Neural progenitor cell (in vitro differentiated cells): ENCODE measurements around the gene GOLT1A. TPM values are rescaled to one million over a fixed set of nuclear protein-coding genes. Genes with fewer than 3 reads are reported as not detected.

Source experiments
- DNase-seq: peaks from one replicate; pipeline ENCODE4 v3.0.0-alpha.2; 2016; ENCODE audit warnings: low spot score
- H2AFZ ChIP-seq: fragments of 200-600 bp; sonication (generic); replicated peaks from 2 replicates; pipeline ENCODE4 v1.6.1; 2016; ENCODE audit warnings: antibody characterized with exemption
- H3F3A ChIP-seq: fragments of 200-600 bp; sonication (generic); 2 replicates; pipeline ENCODE4 v1.6.1; 2016; ENCODE audit warnings: antibody characterized with exemption, low read depth
- H3K27ac ChIP-seq: fragments of 200-600 bp; sonication (generic); 2 replicates; pipeline ENCODE4 v1.5.1; 2016; ENCODE audit warnings: mild to moderate bottlenecking
- H3K27me3 ChIP-seq: fragments of 200-600 bp; sonication (generic); 2 replicates; pipeline ENCODE4 v1.6.1; 2016; ENCODE audit warnings: mild to moderate bottlenecking, moderate library complexity
- H3K36me3 ChIP-seq: fragments of 200-600 bp; sonication (generic); 2 replicates; pipeline ENCODE4 v1.5.1; 2016
- H3K4me1 ChIP-seq: fragments of 200-600 bp; sonication (generic); 2 replicates; pipeline ENCODE4 v1.6.1; 2016; ENCODE audit warnings: mixed run types
- H3K4me2 ChIP-seq: fragments of 200-600 bp; sonication (generic); 2 replicates; pipeline ENCODE4 v1.6.1; 2016
- H3K4me3 ChIP-seq: fragments of 200-600 bp; sonication (generic); 2 replicates; pipeline ENCODE4 v1.5.1; 2016
- H3K79me2 ChIP-seq: fragments of 200-600 bp; sonication (generic); 2 replicates; pipeline ENCODE4 v1.6.1; 2016; ENCODE audit warnings: low read depth
- H3K9ac ChIP-seq: fragments of 200-600 bp; sonication (generic); 2 replicates; pipeline ENCODE4 v1.6.1; 2016
- H3K9me3 ChIP-seq: fragments of 200-600 bp; sonication (generic); 2 replicates; pipeline ENCODE4 v1.5.1; 2016; ENCODE audit warnings: low read depth
- H4K20me1 ChIP-seq: fragments of 200-600 bp; sonication (generic); 2 replicates; pipeline ENCODE4 v1.6.1; 2016; ENCODE audit warnings: low read depth
- H3K27ac Mint-ChIP-seq: 3 replicates; pipeline ENCODE4 v1.8.0; 2021; ENCODE audit warnings: mixed read lengths
- H3K27me3 Mint-ChIP-seq: 2 replicates; pipeline ENCODE4 v1.8.0; 2022; ENCODE audit warnings: low read depth, mild to moderate bottlenecking, inconsistent platforms, moderate library complexity, mixed read lengths; ENCODE audit not compliant: insufficient read depth
- H3K36me3 Mint-ChIP-seq: 3 replicates; pipeline ENCODE4 v1.8.0; 2021; ENCODE audit warnings: mixed read lengths
- H3K4me1 Mint-ChIP-seq: 3 replicates; pipeline ENCODE4 v1.8.0; 2021; ENCODE audit warnings: mixed read lengths
- H3K4me3 Mint-ChIP-seq: 3 replicates; pipeline ENCODE4 v1.8.0; 2021; ENCODE audit warnings: mild to moderate bottlenecking, moderate library complexity, mixed read lengths
- H3K9me3 Mint-ChIP-seq: 3 replicates; pipeline ENCODE4 v1.8.0; 2020; ENCODE audit warnings: mixed read lengths
- EZH2 ChIP-seq: fragments of 200-600 bp; sonication (generic); IDR thresholded peaks from 2 replicates; pipeline ENCODE4 v1.6.1; 2017; ENCODE audit warnings: antibody characterized with exemption, mild to moderate bottlenecking, moderate library complexity
- EZH2phosphoT487 ChIP-seq: fragments of 200-600 bp; sonication (generic); IDR thresholded peaks from 2 replicates; pipeline ENCODE4 v1.6.1; 2017; ENCODE audit warnings: antibody characterized with exemption
- total RNA-seq: library from RNA; depleted of rRNA; stranded (reverse); fragments of >200 nt; gene quantifications from 2 replicates; pipeline ENCODE4 v1.2.3, GENCODE V29; 2015; ENCODE audit warnings: low replicate concordance
- TF ChIP-seq, protein P1 (sequence below): fragments of 200-600 bp; sonication (generic); IDR thresholded peaks from 2 replicates; pipeline ENCODE4 v1.5.1; 2017; ENCODE audit warnings: antibody characterized with exemption, mild to moderate bottlenecking

Gene GOLT1A
- total RNA-seq, 1 donor from 2014 or later: not detected

DNA sequence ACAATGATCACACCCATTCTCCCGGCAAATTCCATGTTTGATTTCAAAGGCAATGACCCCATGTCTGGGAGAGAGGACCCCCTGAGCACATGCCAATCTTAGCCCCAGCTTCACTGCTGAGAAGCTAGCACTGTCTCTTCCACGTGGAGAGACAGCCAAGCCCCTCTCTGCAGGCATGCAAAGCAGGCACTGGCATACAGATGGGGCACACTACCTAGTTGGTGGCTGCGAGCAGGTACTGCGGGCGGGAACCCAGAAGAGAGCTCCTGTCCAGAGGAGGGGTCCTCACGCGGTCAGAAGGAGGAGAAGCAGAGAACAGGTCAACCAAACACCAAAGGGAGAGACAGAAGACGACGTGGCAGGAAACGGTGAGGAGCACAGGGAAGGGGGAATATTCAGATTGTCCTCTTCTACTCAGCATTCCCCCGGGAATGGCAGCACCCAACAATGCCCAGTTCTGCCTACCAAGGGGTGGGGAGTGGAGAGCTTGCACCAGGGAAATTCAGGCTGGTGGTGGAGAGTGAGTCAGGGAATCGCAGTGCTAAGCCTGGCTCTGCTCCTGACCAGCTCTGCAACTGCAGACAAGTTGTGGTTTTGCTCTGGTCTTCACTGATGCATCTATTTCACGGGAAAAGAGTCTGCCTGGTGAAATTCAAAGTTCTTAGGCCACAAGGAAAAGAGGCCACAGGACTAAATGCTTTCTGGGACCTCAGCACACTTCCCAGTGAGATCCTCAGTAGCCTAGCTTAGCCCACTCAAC lies 48.1 kb upstream of the GOLT1A start:
- H3K27me3 Mint-ChIP-seq: peaks cover 3% of the 10 kb centered on the region

DNA sequence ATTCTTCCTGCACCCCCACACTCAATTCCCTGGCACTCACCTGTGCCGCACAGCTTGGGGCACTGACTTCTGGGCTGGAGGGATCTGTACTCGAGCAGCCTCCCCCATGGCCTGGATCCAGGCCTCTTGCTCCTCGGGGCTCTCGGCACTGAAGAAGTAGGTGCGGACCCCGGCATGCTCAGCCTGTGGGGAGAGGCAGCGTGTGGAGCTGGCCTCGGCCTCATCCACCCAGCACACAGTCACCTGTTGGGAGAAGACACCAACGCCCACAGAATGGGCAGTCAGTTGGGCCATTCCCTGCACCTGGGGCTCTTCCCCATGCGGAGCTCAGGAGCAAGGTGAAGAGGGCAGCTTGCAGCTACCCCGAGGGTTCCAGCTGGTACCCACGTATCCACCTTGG lies 47.5 kb upstream of the GOLT1A start:
- Histone ChIP-seq H3K79me2 (no peaks in the 10 kb centered on the region), H3K4me2 (no peak overlapping the region), H3K4me1 (peaks cover 10% of the 10 kb centered on the region), H3K27me3 (no peaks in the 10 kb centered on the region), H3K27ac (no peak overlapping the region), H3K9me3 (no peaks in the 10 kb centered on the region), H3K36me3 (no peaks in the 10 kb centered on the region), H3K9ac (no peak overlapping the region), H4K20me1 (no peaks in the 10 kb centered on the region), H3K4me3 (no peak overlapping the region), H2AFZ (no peak overlapping the region), H3F3A (no peaks in the 10 kb centered on the region)
- Mint-ChIP-seq H3K36me3 (peaks cover 38% of the 10 kb centered on the region), H3K27ac (no peak overlapping the region), H3K9me3 (no peaks in the 10 kb centered on the region), H3K4me3 (no peak overlapping the region), H3K27me3 (peaks cover 3% of the 10 kb centered on the region), H3K4me1 (peaks cover 52% of the 10 kb centered on the region)
- TF ChIP-seq EZH2: no peak
- TF ChIP-seq, protein P1, sequence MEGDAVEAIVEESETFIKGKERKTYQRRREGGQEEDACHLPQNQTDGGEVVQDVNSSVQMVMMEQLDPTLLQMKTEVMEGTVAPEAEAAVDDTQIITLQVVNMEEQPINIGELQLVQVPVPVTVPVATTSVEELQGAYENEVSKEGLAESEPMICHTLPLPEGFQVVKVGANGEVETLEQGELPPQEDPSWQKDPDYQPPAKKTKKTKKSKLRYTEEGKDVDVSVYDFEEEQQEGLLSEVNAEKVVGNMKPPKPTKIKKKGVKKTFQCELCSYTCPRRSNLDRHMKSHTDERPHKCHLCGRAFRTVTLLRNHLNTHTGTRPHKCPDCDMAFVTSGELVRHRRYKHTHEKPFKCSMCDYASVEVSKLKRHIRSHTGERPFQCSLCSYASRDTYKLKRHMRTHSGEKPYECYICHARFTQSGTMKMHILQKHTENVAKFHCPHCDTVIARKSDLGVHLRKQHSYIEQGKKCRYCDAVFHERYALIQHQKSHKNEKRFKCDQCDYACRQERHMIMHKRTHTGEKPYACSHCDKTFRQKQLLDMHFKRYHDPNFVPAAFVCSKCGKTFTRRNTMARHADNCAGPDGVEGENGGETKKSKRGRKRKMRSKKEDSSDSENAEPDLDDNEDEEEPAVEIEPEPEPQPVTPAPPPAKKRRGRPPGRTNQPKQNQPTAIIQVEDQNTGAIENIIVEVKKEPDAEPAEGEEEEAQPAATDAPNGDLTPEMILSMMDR: no peak
- DNase-seq: no peak

More for the DNA sequence above, 48.1 kb upstream of the GOLT1A start:
- Histone ChIP-seq H3K9ac (no peak overlapping the region), H3K36me3 (no peaks in the 10 kb centered on the region), H3K79me2 (no peaks in the 10 kb centered on the region), H4K20me1 (no peaks in the 10 kb centered on the region), H3K9me3 (no peaks in the 10 kb centered on the region), H3F3A (no peaks in the 10 kb centered on the region), H2AFZ (no peak overlapping the region), H3K27me3 (no peaks in the 10 kb centered on the region), H3K4me1 (peaks cover 10% of the 10 kb centered on the region), H3K4me2 (no peak overlapping the region), H3K27ac (no peak overlapping the region), H3K4me3 (no peak overlapping the region)
- H3K27ac Mint-ChIP-seq: peak overlapping the region; percentile 46
- no peak for DNase-seq
- TF ChIP-seq EZH2 (no peak), EZH2phosphoT487 (no peak)
- TF ChIP-seq, protein P1: no peak
- peaks cover 35% of the 10 kb centered on the region for H3K36me3 Mint-ChIP-seq
- peaks cover 47% of the 10 kb centered on the region for H3K4me1 Mint-ChIP-seq
- no peaks in the 10 kb centered on the region for H3K9me3 Mint-ChIP-seq
- no peak overlapping the region for H3K4me3 Mint-ChIP-seq

DNA sequence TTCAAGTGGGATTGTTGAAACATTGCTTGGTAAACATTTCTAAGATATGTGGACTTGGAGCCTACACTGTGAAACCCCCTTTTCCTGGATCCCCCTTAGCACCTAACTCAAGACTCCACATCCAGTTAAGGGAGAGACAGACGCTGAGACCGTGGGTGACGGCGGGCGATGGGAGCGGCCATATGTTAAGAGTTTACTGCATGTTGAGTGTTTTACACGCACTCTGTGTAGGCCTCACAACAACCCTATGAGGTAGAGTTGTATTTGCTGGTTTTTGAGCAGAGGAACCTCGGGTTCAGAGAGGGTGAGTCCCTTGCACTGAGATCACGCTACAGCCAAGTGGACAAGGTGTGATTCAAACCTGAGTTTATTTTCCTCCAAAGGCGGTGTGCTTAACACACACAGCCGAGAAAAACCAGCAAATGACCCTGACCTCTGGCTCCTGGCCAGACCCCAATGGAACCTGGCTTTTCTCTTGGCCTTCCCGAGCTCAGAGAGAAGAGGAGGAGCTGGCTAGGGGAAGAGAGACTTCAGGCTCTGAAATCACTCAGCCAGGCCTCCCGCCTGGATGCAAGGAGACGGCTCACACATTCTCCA lies 46.9 kb upstream of the GOLT1A start:
- Histone ChIP-seq H3K9me3 (no peaks in the 10 kb centered on the region), H3F3A (peaks cover under 1% of the 10 kb centered on the region), H3K36me3 (no peaks in the 10 kb centered on the region), H3K79me2 (no peaks in the 10 kb centered on the region), H3K9ac (no peak overlapping the region), H3K27ac (no peak overlapping the region), H4K20me1 (no peaks in the 10 kb centered on the region), H3K4me2 (no peak overlapping the region), H3K27me3 (no peaks in the 10 kb centered on the region), H3K4me1 (peaks cover 13% of the 10 kb centered on the region), H3K4me3 (no peak overlapping the region), H2AFZ (no peak overlapping the region)
- Mint-ChIP-seq H3K27me3 (peaks cover 3% of the 10 kb centered on the region), H3K9me3 (no peaks in the 10 kb centered on the region), H3K4me3 (no peak overlapping the region), H3K4me1 (peaks cover 57% of the 10 kb centered on the region), H3K27ac (peak overlapping the region; percentile 46), H3K36me3 (peaks cover 38% of the 10 kb centered on the region)
- DNase-seq: no peak
- TF ChIP-seq EZH2phosphoT487 (no peak), EZH2 (no peak)
- TF ChIP-seq, protein P1: no peak
